Aorta (tissue), 5 donors: ENCODE results near the gene KRT4. TPM values are rescaled to one million over a fixed set of nuclear protein-coding genes. Genes with fewer than 3 reads are reported as not detected.
A peak's percentile ranks its signal among the peaks of the same experiment; 100 is the strongest.

Experiments
- ATAC-seq: fragments of 200-7000 bp; cut with Tn5 transposase; one replicate; pipeline ENCODE4 v1.9.1; 2022; ENCODE audit warnings: moderate library complexity; ENCODE audit not compliant: low FRiP score
- DNase-seq, 2 donors: peaks; one replicate each; pipeline ENCODE4 v3.0.0-alpha.2; 2020
- H3K27ac ChIP-seq, 2 donors: one replicate each; pipeline ENCODE4 v1.5.1; 2013; ENCODE audit warnings: low read length in 2 of 2, mild to moderate bottlenecking in 2 of 2, moderate library complexity in 2 of 2, control low read depth in 1 of 2, inconsistent platforms in 1 of 2, low read depth in 1 of 2
- H3K27me3 ChIP-seq, 2 donors: one replicate each; pipeline ENCODE4 v1.6.1; 2013; ENCODE audit warnings: control low read depth in 1 of 2, low read length in 1 of 2, mild to moderate bottlenecking in 1 of 2, moderate library complexity in 1 of 2; ENCODE audit not compliant: insufficient read depth in 2 of 2, control insufficient read depth in 1 of 2
- H3K36me3 ChIP-seq, 2 donors: one replicate each; pipeline ENCODE4 v1.6.1; 2013; ENCODE audit warnings: control low read depth in 1 of 2, low read length in 1 of 2, mild to moderate bottlenecking in 1 of 2; ENCODE audit not compliant: insufficient read depth in 2 of 2, control insufficient read depth in 1 of 2
- H3K4me1 ChIP-seq, 2 donors: one replicate each; pipeline ENCODE4 v1.6.1; 2013; ENCODE audit warnings: low read length in 2 of 2, control low read depth in 1 of 2, mild to moderate bottlenecking in 1 of 2, moderate library complexity in 1 of 2; ENCODE audit not compliant: insufficient read depth in 2 of 2, control insufficient read depth in 1 of 2
- H3K4me3 ChIP-seq, 2 donors: one replicate each; pipeline ENCODE4 v1.5.1; 2013; ENCODE audit warnings: low read length in 2 of 2, control low read depth in 1 of 2, mild to moderate bottlenecking in 1 of 2
- H3K9me3 ChIP-seq: one replicate; pipeline ENCODE4 v1.6.1; 2013; ENCODE audit warnings: mild to moderate bottlenecking, low read length; ENCODE audit not compliant: control insufficient read depth
- WGBS, 2 donors: extraction: QIAGEN DNeasy Blood & Tissue Kit; methylation state at CpG; one replicate each; pipeline ENCODE4 v1.1.7; 2013; 5-methylcytosine and 5-hydroxymethylcytosine counted together
- intact Hi-C, 2 donors: fragments of 100-400 bp; cut with DNase I; formaldehyde crosslinking; loops; one replicate each; pipeline versions ENCODE4 v1.14.2 to v1.15.0; 2022
- polyA plus RNA-seq, 2 donors: library from polyadenylated mRNA; stranded (reverse); fragments of 200-250 nt; gene quantifications; one replicate each; pipeline ENCODE4 v1.2.3, GENCODE V29; 2013
- total RNA-seq, 2 donors: library from RNA; stranded (reverse); fragmentation: NEBNext Ultra II Directional; extraction: Animal tissue kit (Norgen Biotek cat#: 25700); gene quantifications; one replicate each; pipeline ENCODE4 v1.2.1, GENCODE V29; 2021
- donor health status: healthy with polysubstance abuse.
- donor health status: Bipolar disorder and iron deficiency.
- donor health status: DM: no; HTN: no; CAD: no.
- donor health status: DM: no; HTN: no; CAD: no.
- donor health status: DM: yes; HTN: yes; CAD: no.

Gene KRT4
- total and polyA plus RNA-seq, 4 donors, result 3.9 to 4.6 TPM; not detected in 2

- ATAC-seq (no peak), DNase-seq (peak in 1 of 2 donors; percentile 5)
- H3K4me3 ChIP-seq, result no peak overlapping the region
- no peaks in the 10 kb centered on the region for H3K4me1 ChIP-seq
- H3K9me3 ChIP-seq, result no peaks in the 10 kb centered on the region
- H3K36me3 ChIP-seq, result no peaks in the 10 kb centered on the region
- no peak overlapping the region for H3K27ac ChIP-seq
- intact Hi-C loops, result no loop called here
- H3K27me3 ChIP-seq, result no peaks in the 10 kb centered on the region
- 94% methylated on average over 7 of the region's 7 CpGs for WGBS, 2 donors
Measured at GRCh38 chr12:52819731-52820510, 6.0 kb upstream of the KRT4 start.

- ATAC-seq (no peak), DNase-seq (peak in 1 of 2 donors; percentile 23)
- intact Hi-C loops, result no loop called here
- Histone ChIP-seq H3K36me3 (no peaks in the 10 kb centered on the region), H3K9me3 (no peaks in the 10 kb centered on the region), H3K27ac (no peak overlapping the region), H3K4me3 (no peak overlapping the region), H3K27me3 (no peaks in the 10 kb centered on the region), H3K4me1 (no peaks in the 10 kb centered on the region)
- WGBS, 2 donors, result 68 to 81% methylated on average over 7 of the region's 7 CpGs
Measured at GRCh38 chr12:52818887-52819420, 5.0 kb upstream of the KRT4 start.

DNA sequence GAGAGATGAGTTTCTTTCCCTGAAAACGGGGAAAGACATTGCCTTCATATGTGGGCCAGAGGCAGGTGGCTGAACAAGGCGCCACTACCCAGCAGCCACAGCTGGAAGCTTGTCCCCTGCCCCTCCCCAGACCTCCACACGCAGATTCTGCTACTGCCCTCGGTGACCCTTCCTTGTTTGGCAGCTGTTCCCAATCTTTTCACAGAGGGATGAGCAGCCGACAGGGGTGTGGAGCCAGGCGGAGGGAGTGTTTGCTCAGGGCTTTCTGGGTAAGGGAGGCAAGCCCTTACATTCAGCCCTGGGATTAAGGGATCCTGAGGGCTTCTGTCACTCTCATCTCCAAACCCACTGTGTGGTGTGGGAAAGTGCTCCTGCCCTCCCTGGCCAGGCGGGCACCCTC lies 4.5 kb upstream of the KRT4 start:
- no peak overlapping the region for H3K4me3 ChIP-seq
- WGBS, 2 donors, result 70 to 84% methylated on average over 7 of the region's 7 CpGs
- no peaks in the 10 kb centered on the region for H3K36me3 ChIP-seq
- H3K9me3 ChIP-seq, result no peaks in the 10 kb centered on the region
- no peaks in the 10 kb centered on the region for H3K27me3 ChIP-seq
- peak in 1 of 2 donors; percentile 9 for DNase-seq
- no peaks in the 10 kb centered on the region for H3K4me1 ChIP-seq
- no peak overlapping the region for H3K27ac ChIP-seq
- intact Hi-C loops, result no loop called here
- no peak for ATAC-seq

DNA sequence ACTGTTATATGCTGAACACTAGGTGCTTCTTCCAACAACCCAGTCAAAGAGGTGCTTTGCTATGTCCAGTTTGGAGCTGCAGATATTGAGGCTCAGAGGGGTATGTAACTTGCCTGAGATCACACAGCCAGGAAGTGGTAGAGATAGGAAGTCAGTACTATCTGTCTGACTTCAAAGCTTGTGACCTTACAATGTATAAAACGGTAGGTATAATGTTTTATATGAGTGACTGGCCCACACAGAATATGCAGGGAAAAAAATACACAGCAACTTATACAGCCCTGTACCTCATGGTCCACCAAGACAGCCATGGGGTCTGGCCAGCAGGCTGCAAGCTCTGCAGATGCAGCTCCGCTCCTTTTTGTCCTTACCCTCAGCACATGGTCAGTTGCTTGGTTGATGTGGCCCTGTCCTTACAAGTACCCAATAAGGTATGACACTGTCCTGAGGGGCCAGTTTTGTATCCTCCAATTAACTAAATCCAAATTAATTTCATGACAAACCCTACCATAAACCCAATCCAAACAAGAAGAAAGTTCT lies 3.9 kb upstream of the KRT4 start:
- WGBS, 2 donors, result 85% methylated on average over 2 of the region's 2 CpGs
- H3K27ac ChIP-seq, result no peak overlapping the region
- H3K36me3 ChIP-seq, result no peaks in the 10 kb centered on the region
- intact Hi-C loops, result no loop called here
- ATAC-seq (no peak), DNase-seq (no peak)
- H3K4me3 ChIP-seq, result no peak overlapping the region
- H3K27me3 ChIP-seq, result no peaks in the 10 kb centered on the region
- no peaks in the 10 kb centered on the region for H3K9me3 ChIP-seq
- H3K4me1 ChIP-seq, result no peaks in the 10 kb centered on the region

DNA sequence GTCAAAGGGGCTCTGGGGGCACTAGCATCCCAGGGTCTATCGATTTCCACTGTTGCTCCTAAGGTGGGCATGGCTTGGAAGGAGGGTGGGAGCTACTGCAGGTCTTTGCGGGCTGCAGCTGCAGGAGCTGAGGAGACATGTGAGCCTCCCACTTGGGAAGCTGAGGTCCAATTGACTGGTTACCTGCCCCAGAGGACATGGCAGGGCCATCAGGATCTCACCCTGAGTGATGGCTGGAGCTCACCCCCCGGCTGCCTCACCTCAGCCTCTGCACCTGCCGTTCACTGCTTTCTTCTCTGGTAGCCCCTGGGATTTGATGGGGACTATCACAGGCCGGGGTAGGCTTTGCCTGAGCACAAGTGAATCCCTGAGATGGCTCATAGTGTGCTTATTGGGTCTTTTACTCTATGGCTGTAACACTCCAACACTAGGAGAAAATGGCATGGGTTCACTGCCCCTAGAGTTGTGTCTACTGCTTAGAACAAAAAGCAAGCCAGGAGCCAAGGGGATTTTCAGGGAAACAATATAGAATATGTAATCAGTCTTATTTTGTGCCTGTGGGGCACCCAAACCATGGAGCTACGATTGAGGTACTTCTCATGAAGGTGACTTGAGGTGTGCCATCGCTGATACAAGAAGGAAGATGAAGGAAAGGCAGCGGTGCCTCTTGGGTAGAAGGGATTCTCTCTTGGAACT lies 3.2 kb upstream of the KRT4 start:
- ATAC-seq (no peak), DNase-seq (no peak)
- H3K36me3 ChIP-seq, result no peaks in the 10 kb centered on the region
- no peaks in the 10 kb centered on the region for H3K27me3 ChIP-seq
- no peaks in the 10 kb centered on the region for H3K4me1 ChIP-seq
- 94 to 98% methylated on average over 8 of the region's 8 CpGs for WGBS, 2 donors
- H3K27ac ChIP-seq, result no peak overlapping the region
- intact Hi-C loops, result no loop called here
- H3K9me3 ChIP-seq, result no peaks in the 10 kb centered on the region
- H3K4me3 ChIP-seq, result no peak overlapping the region

- no peak for DNase-seq
- WGBS, 2 donors, result 71 to 72% methylated on average over 9 of the region's 9 CpGs
- intact Hi-C loops, result no loop called here
Measured at GRCh38 chr12:52815676-52816588, 2.0 kb upstream of the KRT4 start.

DNA sequence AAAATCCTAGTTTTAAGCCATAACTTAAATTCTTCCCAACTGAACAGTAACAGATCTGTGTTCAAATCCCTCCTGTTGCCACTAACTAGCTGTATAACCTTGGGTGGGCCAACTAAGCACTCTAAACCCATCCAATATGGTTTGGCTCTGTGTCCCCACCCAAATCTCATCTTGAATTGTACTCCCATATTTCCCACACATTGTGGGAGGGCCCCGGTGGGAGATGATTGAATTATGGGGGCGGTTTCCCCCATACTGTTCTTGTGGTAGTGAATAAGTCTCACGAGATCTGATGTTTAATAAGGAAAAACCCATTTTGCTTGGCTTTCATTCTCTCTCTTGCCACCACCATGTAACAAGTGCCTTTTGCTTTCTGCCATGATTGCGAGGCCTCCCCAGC lies 1.2 kb upstream of the KRT4 start:
- WGBS, 2 donors, result 93 to 95% methylated on average over 4 of the region's 4 CpGs
- H3K27me3 ChIP-seq, result no peaks in the 10 kb centered on the region

More at GRCh38 chr12:52815676-52816588, 2.0 kb upstream of the KRT4 start:
- H3K4me1 ChIP-seq, result no peaks in the 10 kb centered on the region
- ATAC-seq, result no peak
- no peaks in the 10 kb centered on the region for H3K36me3 ChIP-seq
- H3K27ac ChIP-seq, result no peak overlapping the region
- H3K27me3 ChIP-seq, result no peaks in the 10 kb centered on the region
- H3K4me3 ChIP-seq, result no peak overlapping the region
- no peaks in the 10 kb centered on the region for H3K9me3 ChIP-seq

GRCh38 chr12:52814710-52815155 lies 817 bp upstream of the KRT4 start:
- no peak for ATAC-seq
- H3K9me3 ChIP-seq, result no peaks in the 10 kb centered on the region
- 67 to 72% methylated on average over 4 of the region's 4 CpGs for WGBS, 2 donors

More for the DNA sequence above, 1.2 kb upstream of the KRT4 start:
- no peak overlapping the region for H3K4me3 ChIP-seq
- no peaks in the 10 kb centered on the region for H3K36me3 ChIP-seq
- DNase-seq, result no peak
- no peaks in the 10 kb centered on the region for H3K4me1 ChIP-seq
- no peaks in the 10 kb centered on the region for H3K9me3 ChIP-seq
- intact Hi-C loops, result no loop called here
- H3K27ac ChIP-seq, result no peak overlapping the region
- no peak for ATAC-seq

More at GRCh38 chr12:52814710-52815155, 817 bp upstream of the KRT4 start:
- Histone ChIP-seq H3K4me3 (no peak overlapping the region), H3K36me3 (no peaks in the 10 kb centered on the region), H3K27ac (no peak overlapping the region), H3K4me1 (no peaks in the 10 kb centered on the region), H3K27me3 (no peaks in the 10 kb centered on the region)
- intact Hi-C loops, result no loop called here
- no peak for DNase-seq
